ENCODE results near the gene NBPF20. TPM values are rescaled to one million over a fixed set of nuclear protein-coding genes. Genes with fewer than 3 reads are reported as not detected.

NBPF20 gene, protein sequence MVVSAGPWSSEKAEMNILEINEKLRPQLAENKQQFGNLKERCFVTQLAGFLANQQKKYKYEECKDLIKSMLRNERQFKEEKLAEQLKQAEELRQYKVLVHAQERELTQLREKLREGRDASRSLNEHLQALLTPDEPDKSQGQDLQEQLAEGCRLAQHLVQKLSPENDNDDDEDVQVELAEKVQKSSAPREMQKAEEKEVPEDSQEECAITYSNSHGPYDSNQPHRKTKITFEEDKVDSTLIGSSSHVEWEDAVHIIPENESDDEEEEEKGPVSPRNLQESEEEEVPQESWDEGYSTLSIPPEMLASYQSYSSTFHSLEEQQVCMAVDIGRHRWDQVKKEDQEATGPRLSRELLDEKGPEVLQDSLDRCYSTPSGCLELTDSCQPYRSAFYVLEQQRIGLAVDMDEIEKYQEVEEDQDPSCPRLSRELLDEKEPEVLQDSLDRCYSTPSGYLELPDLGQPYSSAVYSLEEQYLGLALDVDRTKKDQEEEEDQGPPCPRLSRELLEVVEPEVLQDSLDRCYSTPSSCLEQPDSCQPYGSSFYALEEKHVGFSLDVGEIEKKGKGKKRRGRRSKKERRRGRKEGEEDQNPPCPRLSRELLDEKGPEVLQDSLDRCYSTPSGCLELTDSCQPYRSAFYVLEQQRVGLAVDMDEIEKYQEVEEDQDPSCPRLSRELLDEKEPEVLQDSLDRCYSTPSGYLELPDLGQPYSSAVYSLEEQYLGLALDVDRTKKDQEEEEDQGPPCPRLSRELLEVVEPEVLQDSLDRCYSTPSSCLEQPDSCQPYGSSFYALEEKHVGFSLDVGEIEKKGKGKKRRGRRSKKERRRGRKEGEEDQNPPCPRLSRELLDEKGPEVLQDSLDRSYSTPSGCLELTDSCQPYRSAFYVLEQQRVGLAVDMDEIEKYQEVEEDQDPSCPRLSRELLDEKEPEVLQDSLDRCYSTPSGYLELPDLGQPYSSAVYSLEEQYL (N-terminal part only)
- 2.0 and 3.8 TPM in 2 replicates for total RNA-seq

DNA sequence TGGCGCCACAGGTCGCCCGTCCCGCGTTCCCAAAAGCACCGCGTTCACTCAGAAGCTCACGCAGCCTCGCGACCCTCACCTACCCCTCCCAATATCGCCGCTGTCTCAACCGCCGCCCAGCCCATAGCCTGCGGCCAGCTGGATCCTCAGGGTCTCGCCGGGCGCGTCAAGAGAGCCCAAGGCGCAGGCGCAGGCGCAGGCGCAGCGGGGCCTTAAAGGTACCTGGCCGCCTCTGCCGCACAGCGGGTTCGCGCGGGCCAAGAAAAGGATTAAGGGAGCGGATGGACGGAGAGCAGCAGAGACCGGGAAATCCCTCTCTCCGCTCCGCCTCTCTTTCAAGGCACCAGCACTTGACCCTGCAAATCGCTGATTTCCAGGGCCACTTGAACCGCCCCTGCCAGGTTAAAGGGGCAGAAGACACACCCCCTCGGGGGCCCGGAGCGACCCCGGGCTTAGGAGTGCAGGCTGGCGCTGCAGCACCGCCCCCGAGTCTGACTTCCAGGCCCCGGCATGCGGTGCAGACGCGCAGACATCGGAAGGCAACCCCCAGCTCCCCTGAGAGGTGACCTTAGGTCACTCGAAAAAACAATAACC lies at the start of gene NBPF20:
NBPF20 (minus strand) TSS at position 168 of the 594 bp plus-strand sequence. CDS start 20,331 bp downstream, outside the sequence.

Other genes with a start within 250 kb of the NBPF20 start
- gene PPIAL4D, start 183.4 kb downstream of the NBPF20 start, total RNA-seq, result not detected in 2 replicates
- gene GPR89A, start 182.4 kb upstream of the NBPF20 start, total RNA-seq, result 18.6 and 23.1 TPM in 2 replicates